ENCODE measurements around the gene SPEM3. TPM values are rescaled to one million over a fixed set of nuclear protein-coding genes. Genes with fewer than 3 reads are reported as not detected.

SPEM3 gene
- total and polyA plus RNA-seq, 2 of the 4 experiments (the other 2 are of a cell fraction) = not detected

- Histone ChIP-seq H2AK9ac (replicated peaks; ENCODE audit: low read depth, low read length, poor library complexity) (no peak overlapping the region), H3K14ac (replicated peaks; ENCODE audit: low read depth, low read length) (no peak overlapping the region), H2BK5ac (ENCODE audit: low read depth, low read length, poor library complexity, severe bottlenecking) (no peak overlapping the region), H2BK15ac (ENCODE audit: low read depth, low read length) (no peak overlapping the region), H3K4me1 (ENCODE audit: control insufficient read depth, insufficient read depth, low read length) (no peaks in the 10 kb centered on the region), H2BK20ac (ENCODE audit: low read depth, low read length) (no peak overlapping the region), H3K4me3 (ENCODE audit: insufficient read depth, low read depth, low read length) (no peak overlapping the region), H3K27ac (ENCODE audit: insufficient read depth, low read length) (no peak overlapping the region), H4K8ac (ENCODE audit: low read depth in 2 of 2, low read length in 2 of 2) (no peak overlapping the region), H3K4me2 (ENCODE audit: low read depth, low read length) (no peak overlapping the region), H3K18ac (ENCODE audit: low read depth, low read length) (no peak overlapping the region), H2AFZ (replicated peaks; ENCODE audit: low read length, poor library complexity) (no peak overlapping the region), H4K91ac (ENCODE audit: insufficient read depth, low read depth, low read length) (no peak overlapping the region), H3K9me1 (ENCODE audit: insufficient read depth, low read length) (no peaks in the 10 kb centered on the region), H3K9me3 (ENCODE audit: control insufficient read depth, insufficient read depth, low read length) (no peaks in the 10 kb centered on the region), H3K23ac (ENCODE audit: low read depth, low read length) (no peak overlapping the region), H3K56ac (ENCODE audit: extremely low read depth, insufficient read depth, low read length) (no peak overlapping the region), H3K36me3 (ENCODE audit: control insufficient read depth, insufficient read depth, low read length) (no peaks in the 10 kb centered on the region), H3K27me3 (ENCODE audit: control insufficient read depth, insufficient read depth, low read length) (no peaks in the 10 kb centered on the region; the same call in 1 of the 2 replicates), H3K79me1 (ENCODE audit: low read depth in 1 of 2, low read length in 2 of 2) (peaks cover 0 to 2% of the 10 kb centered on the region in 2 experiments; a peak in 1 of 4 replicates), H2AK5ac (ENCODE audit: low read depth, low read length) (no peak overlapping the region), H3K9ac (ENCODE audit: low read depth, low read length) (no peak overlapping the region), H4K20me1 (ENCODE audit: insufficient read depth, low read length) (no peaks in the 10 kb centered on the region; the same call in 1 of the 2 replicates), H4K5ac (ENCODE audit: low read depth, low read length) (no peak overlapping the region), H3K4ac (ENCODE audit: low read depth, low read length) (no peak overlapping the region), H2BK120ac (ENCODE audit: low read depth, low read length) (no peak overlapping the region)
- ChIA-PET POLR2A (ENCODE audit: unreplicated experiment) (no interaction called here), CTCF (no interaction called here)
- in situ Hi-C loops (cut with MboI; ENCODE audit: low sequenced_read_pairs) = no loop called here
- 90% methylated on average over 7 of the region's 11 CpGs; no CpG with 5 or more reads in 1 of the 2 experiments for WGBS, 2 experiments (ENCODE audit: extremely low coverage in 2 of 2, insufficient read length in 1 of 2)
- intact Hi-C loops (cut with micrococcal nuclease) = no loop called here
- dilution Hi-C loops (cut with HindIII; ENCODE audit: low sequenced_read_pairs, unreplicated experiment) = no loop called here
- no TSS peak for BruUV-seq (replicated peaks)
- TF ChIP-seq FOS (IDR thresholded peaks at IDR 0.05; ENCODE audit: low read depth, low read length) (no peak), CTCF (conservative IDR thresholded peaks at IDR 0.05; ENCODE audit: low read depth, low read length) (no peak), MAFK (IDR thresholded peaks at IDR 0.05; ENCODE audit: low read depth, low read length) (no peak), RAD21 (IDR thresholded peaks at IDR 0.05; ENCODE audit: low read length) (no peak), CEBPB (IDR thresholded peaks at IDR 0.05; ENCODE audit: low read depth, low read length) (no peak), RFX5 (IDR thresholded peaks at IDR 0.05; ENCODE audit: low read depth, low read length) (no peak), ELK1 (IDR thresholded peaks at IDR 0.05; ENCODE audit: borderline replicate concordance, low read depth, low read length) (no peak), CHD1 (IDR thresholded peaks at IDR 0.05; ENCODE audit: low read depth, low read length) (no peak), RCOR1 (IDR thresholded peaks at IDR 0.05; ENCODE audit: insufficient replicate concordance, low read length) (no peak), POLR2A (IDR thresholded peaks at IDR 0.05; ENCODE audit: low read depth, low read length) (no peak), MXI1 (IDR thresholded peaks at IDR 0.05; ENCODE audit: borderline replicate concordance, low read depth, low read length) (no peak), BHLHE40 (IDR thresholded peaks at IDR 0.05; ENCODE audit: low read depth, low read length) (no peak), MAZ (IDR thresholded peaks at IDR 0.05; ENCODE audit: borderline replicate concordance, low read depth, low read length) (no peak)
- ATAC-seq (ENCODE audit: low read depth) (no peak), DNase-seq (no peak)
Measured at GRCh38 chr17:7432296-7432695, 3.6 kb downstream of the SPEM3 start.
